Measurements from ENCODE around the gene AKAP8L. TPM values are rescaled to one million over a fixed set of nuclear protein-coding genes. Genes with fewer than 3 reads are reported as not detected.
"Not testable (repeated sequence)": the region's sequence is repeated elsewhere in the genome, so short reads cannot be mapped to it uniquely, and the experiment has no call there.

The AKAP8L gene
- total RNA-seq, 1 donor from 2014 or later: 163 TPM

GRCh38 chr19:15367439-15367838 is 51.3 kb downstream of the AKAP8L start:
- peaks cover 12% of the 10 kb centered on the region for H3K36me3 Mint-ChIP-seq (ENCODE audit: low read depth)
- H3K4me3 Mint-ChIP-seq: no peak overlapping the region
- DNase-seq (ENCODE audit: low read depth, low spot score): no peak
- no peak overlapping the region for H3K27ac Mint-ChIP-seq (ENCODE audit: unreplicated experiment)
- H3K9me3 Mint-ChIP-seq: no peaks in the 10 kb centered on the region
- no peaks in the 10 kb centered on the region for H3K27me3 Mint-ChIP-seq (ENCODE audit: low read depth)
- H3K4me1 Mint-ChIP-seq: no peaks in the 10 kb centered on the region
- TF ChIP-seq CTCF (conservative IDR thresholded peaks at IDR 0.05): no peak

GRCh38 chr19:15365264-15365663 is 53.5 kb downstream of the AKAP8L start:
- no peaks in the 10 kb centered on the region for H3K4me1 Mint-ChIP-seq
- H3K9me3 Mint-ChIP-seq: no peaks in the 10 kb centered on the region
- peaks cover 26% of the 10 kb centered on the region for H3K36me3 Mint-ChIP-seq (ENCODE audit: low read depth)
- no peak for TF ChIP-seq CTCF (conservative IDR thresholded peaks at IDR 0.05)
- no peak overlapping the region for H3K4me3 Mint-ChIP-seq
- DNase-seq (ENCODE audit: low read depth, low spot score): no peak
- no peaks in the 10 kb centered on the region for H3K27me3 Mint-ChIP-seq (ENCODE audit: low read depth)
- no peak overlapping the region for H3K27ac Mint-ChIP-seq (ENCODE audit: unreplicated experiment)

GRCh38 chr19:15363791-15364190 is 55.0 kb downstream of the AKAP8L start:
- H3K27ac Mint-ChIP-seq (ENCODE audit: unreplicated experiment); DNase-seq (ENCODE audit: low read depth, low spot score); H3K27me3 Mint-ChIP-seq (ENCODE audit: low read depth); H3K9me3 Mint-ChIP-seq; H3K4me1 Mint-ChIP-seq; H3K4me3 Mint-ChIP-seq: not testable (repeated sequence)
- peaks cover 27% of the 10 kb centered on the region for H3K36me3 Mint-ChIP-seq (ENCODE audit: low read depth)

GRCh38 chr19:15363048-15363447 is 55.7 kb downstream of the AKAP8L start:
- H3K4me3 Mint-ChIP-seq; H3K4me1 Mint-ChIP-seq; H3K27me3 Mint-ChIP-seq (ENCODE audit: low read depth); H3K27ac Mint-ChIP-seq (ENCODE audit: unreplicated experiment); DNase-seq (ENCODE audit: low read depth, low spot score); H3K9me3 Mint-ChIP-seq: not testable (repeated sequence)
- H3K36me3 Mint-ChIP-seq (ENCODE audit: low read depth): peaks cover 31% of the 10 kb centered on the region

GRCh38 chr19:15360015-15360414 is 58.8 kb downstream of the AKAP8L start:
- not testable (repeated sequence) for H3K27me3 Mint-ChIP-seq (ENCODE audit: low read depth); H3K9me3 Mint-ChIP-seq; DNase-seq (ENCODE audit: low read depth, low spot score); H3K27ac Mint-ChIP-seq (ENCODE audit: unreplicated experiment); H3K4me1 Mint-ChIP-seq; H3K4me3 Mint-ChIP-seq
- H3K36me3 Mint-ChIP-seq (ENCODE audit: low read depth): peaks cover 35% of the 10 kb centered on the region

- H3K27ac Mint-ChIP-seq (ENCODE audit: unreplicated experiment): no peak overlapping the region
- no peaks in the 10 kb centered on the region for H3K9me3 Mint-ChIP-seq
Measured at GRCh38 chr19:15358918-15359317, 59.9 kb downstream of the AKAP8L start.

GRCh38 chr19:15357906-15358305 is 60.9 kb downstream of the AKAP8L start:
- Mint-ChIP-seq H3K27me3 (ENCODE audit: low read depth) (no peaks in the 10 kb centered on the region), H3K4me1 (no peaks in the 10 kb centered on the region), H3K4me3 (no peak overlapping the region), H3K9me3 (no peaks in the 10 kb centered on the region), H3K27ac (ENCODE audit: unreplicated experiment) (no peak overlapping the region), H3K36me3 (ENCODE audit: low read depth) (peaks cover 33% of the 10 kb centered on the region)
- DNase-seq (ENCODE audit: low read depth, low spot score): no peak
- no peak for TF ChIP-seq CTCF (conservative IDR thresholded peaks at IDR 0.05)

More at GRCh38 chr19:15358918-15359317, 59.9 kb downstream of the AKAP8L start:
- no peak overlapping the region for H3K4me3 Mint-ChIP-seq
- no peaks in the 10 kb centered on the region for H3K4me1 Mint-ChIP-seq
- H3K36me3 Mint-ChIP-seq (ENCODE audit: low read depth): peaks cover 37% of the 10 kb centered on the region
- no peak for TF ChIP-seq CTCF (conservative IDR thresholded peaks at IDR 0.05)
- H3K27me3 Mint-ChIP-seq (ENCODE audit: low read depth): no peaks in the 10 kb centered on the region
- DNase-seq (ENCODE audit: low read depth, low spot score): no peak
